Psoas muscle (tissue), 8 donors: ENCODE results near the gene SMURF2. TPM values are rescaled to one million over a fixed set of nuclear protein-coding genes. Genes with fewer than 3 reads are reported as not detected.

Experiments used
- ATAC-seq, 4 donors: fragments of 200-7000 bp; cut with Tn5 transposase; one replicate each; pipeline ENCODE4 v1.9.1; 2020; ENCODE audit warnings: moderate library complexity in 3 of 4, mild to moderate bottlenecking in 2 of 4
- DNase-seq, 2 donors: peaks; one replicate each; pipeline ENCODE4 v3.0.0-alpha.2; 2020
- H3K27ac ChIP-seq: fragments of 200-600 bp; one replicate; pipeline ENCODE4 v1.8.0; 2022
- H3K27me3 ChIP-seq, 3 donors: fragments of 200-600 bp in 1 of 3; one replicate each; pipeline versions ENCODE4 v1.6.1 to v1.8.0; 2013 to 2022; ENCODE audit warnings: low read length in 2 of 3, mild to moderate bottlenecking in 2 of 3, moderate library complexity in 1 of 3; ENCODE audit not compliant: insufficient read depth in 3 of 3
- H3K36me3 ChIP-seq, 2 donors: fragments of 200-600 bp in 1 of 2; one replicate each; pipeline versions ENCODE4 v1.6.1 to v1.8.0; 2013 to 2022; ENCODE audit warnings: low read depth in 1 of 2, mild to moderate bottlenecking in 1 of 2, moderate library complexity in 1 of 2; ENCODE audit not compliant: insufficient read depth in 1 of 2
- H3K4me1 ChIP-seq: fragments of 200-600 bp; one replicate; pipeline ENCODE4 v1.8.0; 2022
- H3K4me3 ChIP-seq: fragments of 200-600 bp; one replicate; pipeline ENCODE4 v1.8.0; 2022; ENCODE audit warnings: mild to moderate bottlenecking
- H3K9me3 ChIP-seq: fragments of 200-600 bp; one replicate; pipeline ENCODE4 v1.8.0; 2022
- CTCF ChIP-seq: fragments of 200-600 bp; IDR thresholded peaks from one replicate; pipeline ENCODE4 v1.8.0; 2022; ENCODE audit warnings: antibody characterized with exemption
- WGBS, 3 donors: extraction: QIAGEN DNeasy Blood & Tissue Kit; methylation state at CpG; one replicate each; pipeline versions ENCODE4 v1.1.6 to v1.1.7; 2013; 5-methylcytosine and 5-hydroxymethylcytosine counted together
- intact Hi-C, 2 donors: fragments of 100-400 bp; cut with DNase I; formaldehyde crosslinking; loops; one replicate each; pipeline versions ENCODE4 v1.11.0 to v1.14.2; 2022
- polyA plus RNA-seq, 3 donors: library from polyadenylated mRNA; stranded (reverse); fragments of 200-250 nt; gene quantifications; one replicate each; pipeline ENCODE4 v1.2.3, GENCODE V29; 2013
- total RNA-seq, 4 donors: library from RNA; stranded (reverse); fragmentation: NEBNext Ultra II Directional in 2 of 4; extraction: Animal tissue kit (Norgen Biotek cat#: 25700) in 2 of 4; gene quantifications; one replicate each; pipeline versions ENCODE4 v1.2.1 to v1.2.4, GENCODE V29; 2021 to 2023
- donor health status: healthy with polysubstance abuse.
- donor health status: DM: no; HTN: no; CAD: no; lungs with moderate emphysema.
- donor health status: Bipolar disorder and iron deficiency.
- donor health status: healthy.
- donor health status: DM: yes; HTN: yes; CAD: no.
- donor health status: DM: no; HTN: no; CAD: no.
- donor health status: DM: no; HTN: no; CAD: no.
- donor health status: DM: yes; HTN: yes; CAD: no.

Gene SMURF2
- total and polyA plus RNA-seq, 7 donors: 4.3 to 12.0 (median 8.3) TPM

DNA sequence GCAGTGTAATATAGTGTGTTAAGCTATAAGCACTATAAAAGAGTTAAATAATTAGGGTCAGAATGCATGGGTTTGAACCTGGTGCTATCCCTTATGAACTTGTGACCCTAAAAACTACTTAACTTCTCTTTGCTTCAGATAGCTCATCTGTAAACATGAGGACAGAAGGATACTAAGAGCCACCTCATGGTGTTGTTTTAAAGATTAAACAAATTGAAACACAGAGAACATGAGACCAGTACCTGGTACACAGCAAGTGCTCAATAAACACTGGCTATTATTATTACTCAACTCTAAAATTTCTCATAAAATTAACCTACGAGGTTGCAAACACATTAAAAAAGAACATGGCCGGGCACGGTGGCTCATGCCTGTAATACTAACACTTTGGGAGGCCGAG lies 43.3 kb downstream of the SMURF2 start:
- DNase-seq (no peak), ATAC-seq (no peak)
- 96 to 99% (median 96%) methylated on average over 4 of the region's 4 CpGs for WGBS, 3 donors
- intact Hi-C loops: no loop called here
- no peak overlapping the region for H3K4me3 ChIP-seq
- no peak for TF ChIP-seq CTCF
- no peaks in the 10 kb centered on the region for H3K9me3 ChIP-seq
- no peak overlapping the region for H3K27ac ChIP-seq
- no peaks in the 10 kb centered on the region for H3K36me3 ChIP-seq
- H3K4me1 ChIP-seq: peaks cover 23% of the 10 kb centered on the region
- H3K27me3 ChIP-seq: no peaks in the 10 kb centered on the region

DNA sequence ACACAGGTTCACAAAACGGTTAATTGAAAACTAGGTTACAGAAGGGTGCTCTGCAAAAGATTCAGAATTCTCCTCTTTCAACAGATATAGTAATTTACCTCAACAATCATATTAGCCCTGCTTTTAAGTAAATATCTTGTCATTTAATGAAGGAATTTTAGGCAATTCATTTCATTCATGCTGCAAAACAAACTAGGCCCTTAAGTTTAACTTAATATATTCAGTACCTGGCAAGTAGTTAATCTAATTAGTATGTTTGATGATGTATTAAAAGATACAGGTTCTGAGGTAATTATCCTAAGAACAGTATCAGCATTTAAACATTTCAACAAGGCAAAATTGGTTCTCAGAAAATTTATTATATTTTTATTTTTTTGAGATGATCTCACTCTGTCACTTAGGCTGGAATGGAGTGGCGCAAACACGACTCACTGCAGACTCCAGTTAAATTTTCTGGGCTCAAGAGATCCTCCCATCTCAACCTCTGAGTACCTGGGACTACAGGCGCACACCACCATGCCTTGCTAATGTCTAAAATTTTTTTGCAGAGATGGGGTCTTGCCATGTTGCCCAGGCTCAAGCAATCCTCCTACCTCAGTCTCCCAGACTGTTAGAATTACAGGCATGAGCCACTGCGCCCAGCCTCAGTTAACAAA lies 44.9 kb downstream of the SMURF2 start:
- no peak overlapping the region for H3K27ac ChIP-seq

DNA sequence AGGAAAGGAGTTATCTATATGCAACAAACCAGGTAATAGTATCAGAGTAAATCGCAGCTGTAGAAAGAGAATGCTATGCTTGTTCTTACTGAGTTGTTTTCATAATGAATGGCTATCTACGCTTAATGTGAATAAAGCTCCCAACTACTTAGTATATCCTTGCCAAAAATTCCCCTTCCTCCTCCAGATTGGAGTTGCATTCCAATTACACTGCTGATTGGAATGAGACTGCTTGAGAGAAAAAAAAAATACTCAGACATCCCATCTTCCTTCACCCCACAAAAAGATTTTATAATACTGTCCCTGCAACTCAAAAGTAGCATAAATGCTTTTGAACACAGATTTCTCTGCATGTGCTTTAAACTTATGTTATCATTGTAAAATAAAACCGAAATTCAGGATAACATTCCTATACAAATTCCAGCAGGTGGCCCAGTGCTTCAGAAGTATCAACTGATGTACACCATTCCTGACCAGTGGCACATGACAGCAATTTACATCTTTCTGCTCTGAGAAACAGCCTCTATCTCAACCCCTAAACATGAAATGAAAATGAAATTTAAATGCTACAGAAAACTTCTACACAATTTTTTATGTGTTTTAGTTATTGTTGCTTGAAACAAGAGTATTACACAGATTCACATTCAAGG lies 47.0 kb downstream of the SMURF2 start:
- ATAC-seq (no peak), DNase-seq (no peak)
- no peak overlapping the region for H3K27ac ChIP-seq
- H3K4me1 ChIP-seq: peaks cover 16% of the 10 kb centered on the region
- no peak overlapping the region for H3K4me3 ChIP-seq
- intact Hi-C loops: no loop called here
- H3K9me3 ChIP-seq: no peaks in the 10 kb centered on the region
- H3K27me3 ChIP-seq: no peaks in the 10 kb centered on the region
- no peak for TF ChIP-seq CTCF
- H3K36me3 ChIP-seq: no peaks in the 10 kb centered on the region
- WGBS, 3 donors: 36 to 48% (median 38%) methylated on average over 3 of the region's 3 CpGs

More for the DNA sequence above, 44.9 kb downstream of the SMURF2 start:
- no peak for TF ChIP-seq CTCF
- no peak overlapping the region for H3K4me3 ChIP-seq
- WGBS, 3 donors: 91 to 94% (median 94%) methylated on average over 5 of the region's 5 CpGs
- H3K4me1 ChIP-seq: peaks cover 16% of the 10 kb centered on the region
- intact Hi-C loops: no loop called here
- DNase-seq (no peak), ATAC-seq (no peak)
- H3K36me3 ChIP-seq: no peaks in the 10 kb centered on the region
- H3K27me3 ChIP-seq: no peaks in the 10 kb centered on the region
- H3K9me3 ChIP-seq: no peaks in the 10 kb centered on the region

DNA sequence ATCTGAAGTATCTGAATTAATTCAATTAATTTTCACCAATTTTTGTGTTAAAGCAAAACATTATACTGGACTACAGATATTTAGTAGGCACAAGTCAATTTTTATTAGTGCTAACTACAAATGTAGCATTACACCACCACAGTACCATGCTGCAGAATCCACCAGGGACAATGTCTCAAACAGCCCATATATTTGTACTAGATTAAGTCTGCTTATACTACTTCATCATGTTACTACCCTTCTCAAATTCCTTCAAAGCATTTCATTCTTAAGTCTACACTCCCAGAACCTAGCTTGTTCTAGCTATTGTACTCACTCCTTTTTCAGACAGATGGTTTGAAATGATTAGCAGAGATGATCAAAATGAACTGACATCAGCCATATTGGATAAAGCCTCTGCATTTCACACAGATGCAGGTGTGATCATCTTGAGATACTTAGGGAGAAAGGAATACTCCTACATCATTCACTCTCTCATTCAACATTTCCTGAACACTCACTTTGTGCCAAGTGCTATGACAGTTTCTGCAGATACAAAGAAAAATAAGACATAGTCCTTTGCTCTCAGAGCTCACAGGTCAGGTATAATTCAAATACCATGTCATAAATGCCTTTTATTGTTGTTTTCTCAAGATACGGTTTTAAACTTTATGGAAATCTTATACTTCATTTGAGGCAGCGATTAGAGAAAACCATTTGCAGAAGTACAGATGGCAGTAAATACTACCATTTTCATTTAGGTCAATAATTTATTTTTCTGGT lies 47.7 kb downstream of the SMURF2 start:
- no peak for DNase-seq
- no peak overlapping the region for H3K4me3 ChIP-seq
- intact Hi-C loops: no loop called here
- H3K27me3 ChIP-seq: no peaks in the 10 kb centered on the region
- no peak overlapping the region for H3K27ac ChIP-seq
- no peak for ATAC-seq
- TF ChIP-seq CTCF: no peak
- no peaks in the 10 kb centered on the region for H3K9me3 ChIP-seq
- 66 to 69% (median 67%) methylated on average over 2 of the region's 2 CpGs for WGBS, 3 donors
- no peaks in the 10 kb centered on the region for H3K36me3 ChIP-seq
- peaks cover 16% of the 10 kb centered on the region for H3K4me1 ChIP-seq
